Activated CD4-positive, alpha-beta T cell treated with anti-CD3 and anti-CD28 coated beads, Interleukin-2, amount 50 U/mL, for 16 hours (primary cell): ENCODE measurements around the gene NRG2.
A peak's percentile ranks its signal among the peaks of the same experiment; 100 is the strongest.

ENCODE experiments used
- DNase-seq: peaks from one replicate; pipeline ENCODE4 v3.0.0-alpha.2; 2020

NRG2 gene

DNA sequence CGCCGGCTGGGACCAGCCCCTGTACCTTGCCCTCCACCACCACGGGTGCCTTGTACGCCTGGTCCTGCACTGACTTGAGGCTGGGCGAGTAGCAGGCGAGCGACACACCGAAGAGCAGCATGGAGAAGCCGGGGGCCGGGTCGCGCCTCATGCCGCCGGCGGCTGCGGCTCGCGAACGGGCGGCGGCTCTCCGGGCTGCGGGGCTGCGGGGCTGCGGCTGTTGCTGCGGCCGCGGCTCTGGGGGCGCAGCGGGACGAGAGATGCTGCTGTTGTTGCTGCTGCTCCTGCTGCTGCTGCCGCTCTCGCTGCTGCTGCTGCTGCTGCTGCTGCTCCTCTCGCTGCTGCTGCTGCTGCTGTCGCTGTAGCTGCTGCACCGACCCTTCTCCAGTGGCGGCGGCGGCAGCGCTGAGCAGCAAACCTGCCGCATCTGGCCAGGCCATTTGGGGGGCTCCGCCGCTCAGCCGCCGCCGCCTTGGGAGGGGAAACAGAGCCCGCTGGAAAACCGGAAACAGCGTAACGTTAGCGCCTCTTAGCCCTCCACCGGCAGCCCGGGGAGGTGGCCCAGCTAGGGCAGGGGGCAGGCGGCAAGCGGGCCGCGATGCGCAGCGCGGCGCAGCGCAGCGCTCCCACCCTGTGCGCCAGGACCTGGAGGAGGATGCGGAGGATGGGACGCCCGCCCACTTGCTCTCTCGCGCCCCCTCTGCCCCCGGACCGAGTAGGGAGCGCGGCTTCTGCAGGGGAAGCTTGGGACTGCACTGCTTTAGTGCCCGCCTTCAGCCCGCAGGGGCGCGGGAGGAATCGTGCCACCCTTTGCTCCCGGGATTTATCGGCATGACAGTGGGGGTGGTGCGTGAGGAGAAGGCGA, at the start of gene NRG2:
Gene NRG2, minus strand, starts transcription at position 657 of the 865 bp plus-strand sequence.
- peak; percentile 49 for DNase-seq

DNA sequence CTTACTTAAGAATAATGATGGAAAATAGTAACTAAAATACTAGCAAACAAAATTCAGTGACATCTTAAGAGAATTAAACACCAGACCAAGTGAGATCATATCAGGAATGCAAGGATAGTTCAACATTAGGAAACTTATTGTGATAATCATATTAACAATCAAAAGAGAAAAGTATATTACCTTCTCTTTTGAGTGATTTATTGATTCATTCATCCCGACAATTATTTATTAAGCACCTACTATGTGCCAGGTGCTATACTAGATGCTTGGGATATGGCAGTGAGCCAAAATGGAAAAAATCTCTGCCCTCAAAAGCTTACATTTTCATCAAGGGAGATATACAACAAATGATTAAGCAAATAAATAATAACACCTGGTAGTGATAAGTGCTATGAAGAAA, 47.2 kb upstream of the NRG2 start:
- no peak for DNase-seq

DNA sequence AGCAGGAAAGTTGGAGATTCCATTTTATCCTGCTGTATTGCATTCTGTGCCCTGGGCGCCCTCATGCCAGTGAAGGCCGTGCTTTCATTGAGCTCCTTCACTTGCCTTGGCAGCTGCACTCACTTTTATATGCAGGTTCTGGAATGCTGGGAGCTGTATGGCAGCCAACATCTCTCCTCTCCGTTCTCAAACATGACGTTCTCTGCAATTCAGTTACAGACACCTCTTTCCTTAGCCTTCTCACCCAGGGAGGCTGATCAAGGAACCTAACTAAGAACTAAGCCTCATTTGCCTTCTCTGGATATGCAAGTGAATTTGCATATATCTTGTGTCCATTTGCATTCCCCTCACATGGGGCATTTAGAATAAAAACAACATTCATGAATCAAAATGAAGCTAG, 41.4 kb upstream of the NRG2 start:
- no peak for DNase-seq

DNA sequence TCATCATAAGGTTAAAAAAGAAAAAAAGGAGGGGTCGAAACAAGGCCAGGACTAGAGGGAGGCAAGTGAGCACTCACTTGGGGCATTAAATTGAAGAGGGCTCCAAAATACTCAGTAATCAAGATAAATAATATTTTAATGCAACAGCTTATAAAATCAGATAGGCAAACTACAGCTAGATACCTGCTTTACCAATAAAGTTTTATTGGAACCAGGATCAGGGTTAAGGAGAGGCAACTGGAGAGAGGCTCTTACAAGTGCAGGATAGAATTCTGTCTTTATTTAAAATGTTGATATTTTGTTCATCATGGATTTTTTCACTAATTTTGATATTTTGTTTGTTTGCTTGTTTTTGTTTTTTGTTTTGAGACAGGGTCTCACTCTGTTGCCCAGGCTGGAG, 40.6 kb upstream of the NRG2 start:
- no peak for DNase-seq

DNA sequence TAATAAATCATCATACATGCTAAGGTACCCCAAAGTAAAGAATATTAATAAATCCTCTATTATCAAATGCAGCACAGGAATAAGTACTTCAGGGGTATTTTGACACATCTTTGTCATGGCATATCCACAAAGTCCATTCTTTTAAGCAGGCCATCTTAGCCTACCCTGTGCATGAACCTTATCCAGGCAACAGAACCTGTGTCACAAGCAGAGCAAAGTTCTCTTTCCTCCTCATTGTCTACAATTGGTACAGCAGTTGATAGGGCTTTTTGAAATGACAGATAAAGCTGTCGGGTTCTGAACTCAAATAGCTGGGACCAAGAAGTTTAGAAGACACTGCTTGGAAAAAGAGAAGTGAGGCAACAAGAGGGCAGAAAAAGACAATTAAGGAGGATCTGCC, 40.0 kb upstream of the NRG2 start:
- DNase-seq, result no peak

DNA sequence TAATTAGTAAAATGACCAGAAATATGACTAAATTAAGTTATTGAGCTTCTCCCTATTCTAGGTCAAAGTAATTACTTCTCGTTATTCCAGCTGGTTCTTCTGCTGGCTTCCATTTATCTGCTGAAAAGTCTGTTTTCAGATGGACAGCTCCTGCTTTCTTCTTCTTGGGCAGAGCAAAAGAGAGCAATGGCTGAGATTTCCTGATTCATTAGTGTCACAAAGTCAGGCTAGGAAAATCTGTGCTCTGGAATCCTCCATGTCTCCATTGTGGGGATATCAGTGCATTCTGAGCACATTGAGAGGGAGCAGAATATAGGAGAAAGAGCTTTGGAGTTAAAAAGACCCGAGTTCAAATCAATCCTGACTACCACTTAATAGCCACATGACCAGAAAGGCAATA, 33.7 kb upstream of the NRG2 start:
- DNase-seq, result no peak

DNA sequence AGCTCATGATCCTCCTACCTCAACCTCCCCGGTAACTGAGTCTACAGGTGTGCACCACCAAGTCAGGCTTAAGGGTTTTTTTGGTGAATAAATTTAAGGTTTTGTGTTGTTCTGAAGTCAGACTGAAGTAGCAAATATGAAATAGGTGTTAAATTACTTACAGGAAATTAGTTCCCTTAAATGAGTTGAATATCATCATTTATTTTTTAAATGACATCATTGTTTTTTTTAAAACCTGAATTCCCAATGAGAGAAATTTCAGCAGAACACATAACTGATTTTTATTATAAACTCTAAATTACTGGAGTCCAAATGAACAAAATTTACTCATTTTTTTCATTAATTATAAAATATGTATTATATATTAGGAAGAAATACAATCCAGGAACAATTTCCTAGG, 33.0 kb upstream of the NRG2 start:
- no peak for DNase-seq

DNA sequence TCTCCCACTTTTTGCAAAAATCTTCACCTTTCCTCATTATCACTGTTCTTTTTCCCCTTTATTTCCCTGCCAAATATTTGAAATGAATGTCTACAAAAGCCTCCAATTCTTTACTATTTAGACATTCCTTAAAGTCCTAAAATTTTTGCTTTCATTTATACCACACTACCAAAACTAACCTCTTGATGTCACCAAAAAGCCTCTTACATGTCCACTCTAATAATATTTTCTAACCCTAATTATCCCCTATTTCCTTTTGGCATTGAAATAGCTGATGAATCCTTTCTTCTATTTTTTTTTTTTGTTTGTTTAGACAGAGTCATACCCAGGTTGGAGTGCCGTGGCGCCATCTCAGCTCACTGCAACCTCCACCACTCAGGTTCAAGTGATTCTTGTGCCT, 32.3 kb upstream of the NRG2 start:
- DNase-seq, result no peak

DNA sequence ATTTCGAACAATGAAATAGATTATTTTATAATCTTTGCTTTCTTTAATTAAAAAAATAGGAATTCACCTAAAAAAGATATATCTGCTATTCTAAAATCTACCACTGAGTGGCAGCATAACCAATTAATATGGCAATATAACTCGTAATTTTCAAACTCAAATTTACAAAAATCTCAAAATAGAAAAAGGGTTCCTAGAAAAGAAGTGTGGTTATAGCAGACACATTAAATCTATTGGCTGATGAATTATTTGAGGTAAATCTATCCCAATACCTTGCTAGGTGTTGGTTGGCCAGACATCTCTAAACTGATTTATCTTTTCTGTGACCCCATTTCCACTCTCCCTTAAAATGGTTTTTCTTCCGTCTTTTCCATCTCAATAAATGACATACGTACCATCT, 30.2 kb upstream of the NRG2 start:
- DNase-seq, result peak; percentile 10

DNA sequence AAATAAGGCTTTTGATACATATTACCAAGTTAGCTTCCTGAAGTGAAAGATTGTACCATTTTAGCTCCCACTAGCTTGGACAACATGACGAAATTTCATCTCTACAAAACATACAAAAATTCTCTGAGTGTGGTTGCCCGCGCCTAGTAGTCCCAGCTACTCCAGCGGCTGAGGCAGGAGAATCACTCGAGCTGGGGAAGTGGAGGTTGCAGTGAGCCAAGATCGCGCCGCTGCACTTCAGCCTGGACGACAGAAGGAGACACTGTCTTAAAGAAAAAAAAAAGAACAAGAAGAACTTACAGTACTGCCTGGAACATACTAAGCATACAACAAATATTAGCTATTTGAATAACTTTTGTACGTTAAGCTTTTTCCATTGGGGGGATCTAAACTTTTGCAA, 29.7 kb upstream of the NRG2 start:
- no peak for DNase-seq

DNA sequence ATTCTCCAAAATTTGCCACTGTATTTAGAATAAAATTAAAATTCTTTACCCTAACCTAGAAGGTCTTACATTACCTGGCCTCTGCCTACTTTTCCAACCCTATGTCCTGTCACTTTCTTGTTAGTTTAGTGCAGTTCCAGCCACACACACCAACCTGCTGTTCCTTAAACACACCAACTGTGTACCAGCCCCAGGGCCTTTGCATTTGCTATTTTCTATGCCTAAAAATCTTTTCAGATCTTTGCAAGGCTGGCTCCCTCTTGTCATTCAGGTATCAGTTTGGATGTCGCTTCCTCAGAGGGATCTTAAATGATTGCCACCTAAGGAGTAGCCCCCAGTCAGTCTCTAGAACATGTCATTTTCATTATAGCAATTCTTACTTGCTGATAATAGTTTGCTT, 17.7 kb upstream of the NRG2 start:
- no peak for DNase-seq

DNA sequence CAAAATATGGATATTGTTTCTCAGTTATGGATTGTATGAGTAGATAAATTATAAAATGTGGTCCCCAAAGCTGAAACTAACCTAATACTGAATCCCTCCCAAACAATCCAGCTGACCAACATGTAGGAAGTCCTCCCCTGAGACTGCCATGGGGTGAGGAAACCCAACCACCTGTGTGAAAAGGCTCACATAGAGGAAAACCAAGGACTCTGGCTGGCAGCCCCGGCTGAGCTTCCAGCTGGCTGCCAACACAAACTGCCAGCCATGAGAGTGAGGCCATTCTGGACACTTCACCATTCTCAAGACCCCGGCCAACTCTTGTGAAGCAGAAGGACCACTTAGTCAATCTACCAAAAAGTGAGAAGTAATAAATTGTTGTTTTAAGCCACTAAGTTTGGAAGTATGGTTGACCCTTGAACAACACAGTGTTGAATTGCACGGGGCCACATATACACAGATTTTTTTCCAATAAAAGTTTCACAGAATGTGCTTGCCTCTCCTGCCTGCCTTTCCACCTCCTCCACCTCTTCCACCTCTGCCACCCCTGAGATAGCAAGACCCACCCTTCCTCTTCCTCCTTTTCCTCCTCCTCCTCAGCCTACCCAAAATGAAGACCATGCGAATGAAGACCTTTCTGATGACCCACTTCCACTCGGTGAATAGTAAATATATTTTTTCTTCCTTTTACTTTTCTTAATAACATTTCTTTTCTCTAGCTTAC, 15.3 kb upstream of the NRG2 start:
- DNase-seq, result no peak

DNA sequence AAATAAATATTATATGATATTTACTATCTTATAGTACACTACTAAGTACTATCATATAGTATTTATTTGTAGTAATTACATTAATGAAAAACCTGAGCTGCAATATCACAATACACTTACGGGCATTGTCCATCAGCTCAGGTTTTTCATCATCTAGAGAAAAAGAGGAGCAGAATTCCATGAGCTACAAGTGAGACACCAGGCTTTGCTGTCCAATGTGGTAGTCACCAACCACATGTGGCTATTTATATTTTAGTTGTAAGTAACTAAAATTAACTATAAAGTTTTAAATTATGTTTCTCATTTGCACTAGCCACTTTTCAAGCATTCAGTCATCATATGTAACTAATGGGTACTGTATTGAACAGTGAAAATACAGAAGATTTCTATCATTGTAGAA, 13.8 kb upstream of the NRG2 start:
- no peak for DNase-seq

DNA sequence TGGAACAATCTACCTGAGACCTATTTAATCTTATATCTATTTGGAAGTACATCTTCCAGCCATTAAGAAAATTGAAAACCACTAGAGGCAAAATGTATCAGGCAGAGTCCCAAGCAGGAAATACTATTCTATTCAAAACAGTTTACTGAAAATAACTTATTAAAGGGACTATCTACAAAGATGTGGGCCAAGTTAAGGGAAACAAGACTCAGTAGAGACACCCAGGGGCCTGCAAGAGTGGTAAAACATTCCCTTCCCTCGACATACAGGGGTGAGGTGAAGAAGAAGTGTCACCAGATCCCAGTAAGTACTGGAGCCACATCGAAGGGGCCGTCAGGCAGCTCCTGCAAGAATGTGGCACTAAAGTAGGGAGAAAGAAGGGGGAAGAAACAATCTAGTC, 12.1 kb upstream of the NRG2 start:
- DNase-seq, result no peak

DNA sequence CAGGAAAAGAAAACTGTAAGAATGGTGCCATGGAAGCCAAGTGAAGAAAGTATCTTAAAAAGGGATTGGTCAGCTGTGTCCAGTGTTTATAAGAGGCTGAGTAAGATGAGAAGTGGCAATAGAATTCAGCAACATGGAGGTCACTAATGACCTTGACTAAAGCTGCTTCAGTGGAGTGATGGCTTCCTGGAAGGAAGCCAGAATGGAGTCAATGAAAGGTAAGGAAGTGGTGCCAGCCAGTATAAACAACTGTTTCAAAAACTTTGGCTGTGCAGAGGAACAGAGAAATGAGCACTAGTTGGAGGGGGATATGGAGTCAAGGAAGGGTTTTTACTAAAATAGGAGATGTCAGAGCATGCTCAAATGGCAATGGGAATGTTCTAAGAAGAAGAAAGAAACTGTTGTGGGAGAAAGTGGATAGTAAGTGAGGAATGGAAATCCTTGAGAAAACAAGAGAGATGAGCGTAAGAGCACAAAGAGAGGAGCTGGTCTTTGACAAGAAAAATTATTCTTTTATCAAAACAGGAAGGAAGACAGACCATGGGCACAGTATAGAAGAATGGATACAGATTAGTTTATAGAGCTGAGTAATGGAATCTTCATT, 11.1 kb upstream of the NRG2 start:
- no peak for DNase-seq

DNA sequence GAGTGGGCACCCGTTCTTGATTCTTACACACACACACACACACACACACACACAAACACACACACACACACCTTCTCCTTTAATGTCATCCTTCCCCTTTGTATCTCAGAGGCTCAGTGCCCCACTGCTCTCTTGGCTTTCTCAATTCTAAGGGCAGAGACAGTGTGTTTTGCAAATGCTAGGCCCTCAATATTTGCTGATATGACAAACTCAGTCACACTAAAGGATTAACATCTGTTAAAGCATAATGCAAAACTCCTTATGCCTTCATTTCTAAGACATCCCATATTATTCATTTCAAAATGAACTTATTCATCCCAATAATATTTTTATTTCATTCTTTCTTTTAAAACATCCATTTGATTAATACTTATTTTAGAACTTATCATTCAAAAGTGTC, 8.9 kb upstream of the NRG2 start:
- no peak for DNase-seq

DNA sequence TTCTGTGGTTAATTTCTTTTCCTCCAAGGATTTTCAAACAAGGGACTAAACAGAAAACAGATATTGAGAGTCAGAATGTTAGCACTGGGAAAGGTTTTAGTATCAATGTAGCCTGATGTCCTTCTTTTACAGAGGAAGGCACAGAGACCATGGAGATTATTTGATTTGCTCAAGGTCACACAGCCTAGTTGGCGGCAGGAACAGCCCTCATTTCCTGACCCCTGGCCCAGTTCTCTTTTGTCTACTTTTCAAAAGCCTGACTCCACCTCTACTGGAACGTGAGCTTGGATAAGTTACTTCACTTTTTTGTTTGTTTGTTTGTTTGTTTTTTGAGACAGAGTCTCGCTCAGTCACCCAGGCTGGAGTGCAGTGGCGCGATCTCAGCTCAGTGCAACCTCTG, 6.6 kb upstream of the NRG2 start:
- DNase-seq, result no peak

DNA sequence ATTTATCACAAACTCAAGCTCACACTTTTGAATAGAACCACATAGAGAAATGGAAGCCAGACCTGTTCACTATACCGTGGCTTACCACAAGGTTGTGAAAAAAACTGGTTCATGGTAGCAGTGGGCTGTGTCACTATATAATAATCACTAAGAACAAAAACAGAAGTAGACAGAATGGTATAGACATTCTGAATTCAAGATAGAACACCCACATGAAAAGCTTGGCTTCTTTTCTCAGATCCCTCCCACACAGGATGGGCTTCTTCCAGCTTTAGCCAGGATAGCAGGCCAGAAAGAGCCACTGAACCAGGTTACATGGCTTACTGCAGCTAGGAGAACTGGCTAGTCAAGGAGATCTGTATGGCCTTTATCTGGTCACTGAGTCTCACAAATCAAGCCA, 6.1 kb upstream of the NRG2 start:
- no peak for DNase-seq

DNA sequence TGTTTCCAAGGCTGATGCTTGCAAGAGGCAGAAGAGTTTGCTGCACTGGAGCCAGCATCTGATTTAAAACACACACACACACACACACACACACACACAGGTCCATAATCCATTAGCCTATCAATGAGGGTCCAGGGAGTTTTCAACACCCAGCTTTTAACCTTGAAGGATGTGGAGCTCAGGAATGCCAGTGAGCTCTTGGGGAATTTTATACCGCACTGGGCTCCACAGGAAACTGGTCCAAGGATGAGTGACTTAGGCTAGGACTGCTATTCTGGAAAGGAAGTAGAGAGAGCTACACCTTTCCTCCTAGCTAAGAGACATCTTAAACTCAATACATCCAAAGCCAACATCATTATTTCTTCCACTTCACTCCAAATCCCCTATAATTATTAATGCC, 942 bp upstream of the NRG2 start:
- no peak for DNase-seq

DNA sequence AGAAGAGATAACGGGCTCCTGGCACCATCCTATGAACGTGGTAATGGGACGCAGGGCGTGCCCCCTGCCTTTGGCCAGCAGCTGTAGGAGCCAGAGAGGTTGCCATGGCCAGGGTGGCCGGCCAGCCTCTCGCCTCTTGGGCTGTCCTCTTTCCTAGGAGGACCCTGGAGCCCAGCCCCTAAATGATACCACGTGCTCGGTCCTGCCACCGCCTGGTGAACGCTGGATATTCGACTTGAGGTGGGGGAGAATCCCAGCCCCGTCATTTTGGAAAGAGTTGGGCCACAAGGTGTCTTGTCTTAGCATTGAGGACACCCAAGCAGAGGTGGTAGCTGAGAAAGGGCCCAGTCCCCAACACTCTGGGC, 391 bp upstream of the NRG2 start:
- DNase-seq, result no peak

DNA sequence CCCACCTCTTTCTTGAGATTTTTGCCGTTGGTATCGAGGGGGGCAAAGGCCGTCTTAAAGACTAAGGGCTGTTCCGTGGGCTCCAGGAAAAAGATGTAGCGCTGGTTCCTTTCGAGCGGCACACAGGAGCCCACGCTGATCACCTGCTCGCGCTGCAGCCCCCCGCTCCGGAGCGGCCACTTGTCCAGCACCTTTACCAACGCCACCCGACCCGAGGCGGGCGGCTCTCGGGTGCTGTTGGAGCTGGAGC, 781 bp downstream of the NRG2 start:
- no peak for DNase-seq

DNA sequence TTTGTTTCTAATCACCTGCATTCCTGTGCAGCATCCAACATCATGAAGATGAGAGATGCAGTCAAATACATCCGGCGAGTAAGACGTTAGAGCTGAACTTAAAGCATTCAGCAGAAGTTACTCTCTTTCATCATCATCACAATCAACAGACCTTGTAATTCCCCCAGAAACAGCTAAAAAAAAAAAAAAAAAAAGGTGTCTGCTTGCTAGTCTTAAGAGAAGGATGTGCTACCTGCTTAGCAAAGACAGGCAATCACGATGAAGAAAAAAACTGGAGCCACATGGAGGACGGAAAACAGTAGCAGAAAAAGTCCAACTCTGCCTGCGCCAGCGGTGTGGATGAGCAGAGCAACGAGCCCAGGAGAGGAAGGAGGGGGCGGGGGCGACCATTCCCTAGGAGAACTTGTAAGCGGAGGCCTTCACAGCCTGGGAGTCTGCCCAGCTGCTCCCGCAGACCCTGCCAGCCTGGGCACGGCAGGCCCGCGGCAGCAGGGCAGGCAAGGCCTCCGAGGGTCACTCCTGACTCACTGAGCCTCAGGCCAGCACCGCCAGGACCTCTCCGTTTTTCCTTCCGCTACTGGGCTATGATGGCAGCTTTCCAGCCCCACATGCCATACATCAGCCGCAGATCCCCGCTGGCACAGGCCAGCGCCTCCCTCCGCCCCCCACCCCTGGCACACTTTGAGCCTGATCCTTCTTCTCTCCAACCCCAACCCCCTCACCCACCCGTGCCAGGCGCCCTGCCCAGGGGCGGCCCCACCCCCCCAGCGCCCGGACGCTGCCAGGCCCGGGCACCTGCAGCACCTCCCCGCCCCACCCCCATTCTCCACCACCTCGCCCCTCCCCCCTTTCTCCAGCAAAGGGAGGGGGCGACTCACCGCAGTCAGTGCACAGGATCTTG, 1.4 kb downstream of the NRG2 start:
- DNase-seq, result no peak

DNA sequence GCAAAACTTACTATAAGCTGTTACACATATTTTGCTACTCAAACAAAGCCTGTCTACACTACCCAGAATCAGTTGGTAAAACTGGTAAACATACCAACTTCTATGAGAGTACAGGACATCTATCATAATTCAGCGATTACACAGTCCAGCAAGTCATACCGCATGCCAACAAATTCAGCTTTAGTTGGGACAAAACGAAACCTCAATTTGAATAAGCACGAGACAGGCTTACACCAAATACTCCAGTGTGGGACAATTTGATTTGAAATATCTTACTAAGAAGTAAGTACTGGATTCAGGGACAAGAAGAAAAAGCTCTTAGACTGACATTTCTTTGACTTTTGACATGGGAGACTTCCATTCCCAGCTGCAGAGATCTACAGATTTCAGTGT, 2.0 kb downstream of the NRG2 start:
- no peak for DNase-seq

DNA sequence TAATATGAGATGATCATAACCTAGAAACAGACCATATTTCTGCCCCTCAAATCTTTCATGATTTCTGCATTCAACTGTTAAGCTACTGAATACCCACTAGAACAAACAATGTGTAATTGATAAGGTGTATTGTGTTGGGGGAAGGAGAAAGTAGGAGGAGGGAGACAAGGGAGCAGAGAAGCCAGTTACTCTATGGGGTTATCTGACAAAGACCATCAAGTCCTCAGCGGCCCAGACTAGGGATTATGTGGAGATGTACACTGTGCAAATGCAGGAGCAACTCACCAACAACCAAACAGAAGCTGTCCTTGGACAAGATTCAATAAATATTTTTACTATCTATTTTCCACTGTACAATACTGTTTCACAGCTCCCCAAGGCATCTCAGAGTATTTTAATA, 2.7 kb downstream of the NRG2 start:
- no peak for DNase-seq
